SW 1271 (cell line): ENCODE results near the gene JAK1.
"Not testable (repeated sequence)": the region's sequence is repeated elsewhere in the genome, so short reads cannot be mapped to it uniquely, and the experiment has no call there.

Experiments
- DNase-seq, 2 experiments: peaks; one replicate each; lab custom pipeline; 2025; lab: John Stamatoyannopoulos, UW

JAK1 gene

DNA sequence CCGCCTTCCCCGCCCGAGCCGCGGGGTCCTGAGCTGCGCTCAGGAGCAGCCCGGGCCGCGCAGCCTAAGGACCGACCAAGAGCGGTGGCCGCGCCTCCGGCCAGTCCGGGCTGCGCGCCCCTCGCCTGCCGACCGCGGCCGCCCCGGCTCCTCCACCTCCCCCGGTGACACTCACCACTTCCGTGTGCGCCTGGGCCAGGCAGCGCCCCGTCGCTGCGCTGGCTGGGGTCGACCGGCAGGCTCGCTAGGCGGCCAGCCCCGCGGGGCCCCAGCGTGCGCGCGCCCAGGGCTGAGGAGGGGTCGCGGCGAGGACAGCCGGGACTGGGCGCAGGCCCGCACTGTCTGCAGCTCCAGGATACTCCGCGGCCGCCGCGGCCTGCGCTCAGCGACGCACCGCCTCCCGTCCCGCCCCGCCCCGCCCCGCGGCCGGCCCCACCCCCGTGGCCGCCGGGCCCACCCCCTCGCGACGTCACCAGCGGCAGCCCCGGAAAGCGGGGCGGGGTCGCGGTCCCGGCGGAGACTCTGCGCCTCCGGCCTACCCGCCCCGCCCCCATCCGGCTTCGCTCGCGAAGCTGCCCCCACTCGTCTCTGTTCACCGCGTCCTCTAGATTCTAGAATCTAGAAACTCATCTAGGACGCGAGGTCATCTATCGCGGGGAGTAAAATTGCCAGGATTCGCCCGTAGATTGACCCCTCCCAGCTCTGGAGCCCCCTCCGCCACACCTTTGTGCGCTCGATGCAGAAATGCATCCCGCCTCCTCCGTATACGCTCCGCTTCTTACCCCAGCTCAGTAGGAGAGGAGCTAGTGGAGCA, at the start of gene JAK1:
Gene JAK1 (minus strand): TSS at position 392 of the 814 bp plus-strand sequence. CDS start 80,285 bp downstream, outside the sequence.
- peak in 1 of 2 experiments; percentile 61 for DNase-seq

- DNase-seq, result no peak
These were observed 48.0 kb upstream of the JAK1 start for GRCh38 chr1:65014321-65014720.

DNA sequence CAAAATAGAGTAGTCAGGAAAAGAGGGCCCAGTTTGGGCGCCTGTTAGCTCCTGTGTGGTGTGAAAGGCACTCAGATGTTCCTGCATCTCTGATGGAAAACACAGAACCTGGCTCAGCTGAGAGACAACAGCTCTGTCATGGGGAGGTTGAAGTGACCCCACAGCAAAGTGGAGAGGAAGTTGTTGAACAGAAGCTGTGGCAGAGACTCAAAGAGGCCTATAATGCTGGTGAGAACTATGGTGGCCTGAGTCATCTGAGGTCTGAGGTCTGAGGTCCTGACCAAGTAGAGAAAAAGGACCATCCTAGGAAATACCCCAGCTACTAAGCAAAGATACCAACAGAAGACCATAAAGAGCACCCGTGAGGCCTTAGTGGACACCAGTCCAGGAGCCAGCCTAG, 45.6 kb upstream of the JAK1 start:
- no peak for DNase-seq

GRCh38 chr1:65009724-65010420, 43.5 kb upstream of the JAK1 start:
- DNase-seq, result no peak

DNA sequence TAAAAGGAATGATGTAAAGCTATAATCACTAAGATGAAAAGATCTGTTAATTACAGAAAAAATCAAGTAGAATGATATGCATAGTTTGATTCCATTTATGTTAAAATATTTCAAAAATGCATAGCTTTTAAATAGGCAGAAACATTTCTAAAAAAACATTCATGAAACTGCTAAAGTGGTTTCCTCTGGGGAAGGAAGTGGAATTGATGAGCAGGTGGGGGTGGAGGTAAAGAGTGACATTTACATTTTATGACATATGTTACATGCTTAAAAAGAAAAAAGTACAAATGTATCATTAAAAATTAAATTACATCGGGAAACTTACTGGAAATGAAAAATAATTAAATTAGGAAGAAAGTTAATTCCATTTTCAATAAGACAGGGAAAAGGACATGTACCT, 42.8 kb upstream of the JAK1 start:
- DNase-seq, result no peak

GRCh38 chr1:65006806-65007205, 40.5 kb upstream of the JAK1 start:
- no peak for DNase-seq

GRCh38 chr1:65003316-65003664, 36.9 kb upstream of the JAK1 start:
- no peak for DNase-seq

DNA sequence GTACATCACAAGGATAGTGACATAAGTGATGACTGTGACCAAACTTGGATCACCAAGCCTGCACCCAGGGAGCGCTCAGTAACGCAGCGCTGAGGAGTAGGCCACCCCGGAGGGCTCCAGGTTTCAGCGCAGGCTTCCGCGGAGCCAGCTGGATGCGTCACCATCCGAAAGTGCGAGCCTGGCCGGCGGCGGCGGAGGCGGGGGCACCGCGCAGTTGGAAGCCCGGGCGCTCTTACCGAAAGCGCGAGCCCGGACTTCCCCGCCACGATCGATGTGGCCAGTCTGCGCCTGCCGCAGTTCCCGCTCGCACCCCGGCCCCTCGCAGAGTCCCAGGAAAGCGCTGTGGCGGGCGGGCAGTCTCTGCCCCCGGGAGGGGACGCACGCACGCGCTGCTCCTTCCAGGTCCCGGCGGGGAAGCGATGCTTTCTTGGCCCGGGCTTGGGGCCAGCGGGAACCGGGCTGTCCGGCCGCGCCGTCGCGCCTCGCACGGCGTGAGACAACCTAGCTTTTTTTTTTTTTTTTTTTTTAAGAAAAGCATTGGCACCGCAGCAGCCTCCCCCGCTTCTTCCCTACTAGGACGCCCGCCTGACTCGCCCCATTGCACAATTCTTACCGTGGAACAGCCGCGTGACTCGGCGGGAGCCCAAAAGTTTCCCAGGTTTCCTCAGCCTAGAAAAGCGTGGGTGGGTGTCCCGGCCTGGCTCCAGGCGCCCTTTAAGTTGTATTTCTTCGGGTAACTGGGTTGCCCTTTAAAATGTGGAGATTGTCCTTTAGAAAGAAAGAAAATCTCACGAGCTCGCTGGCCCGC, 36.4 kb upstream of the JAK1 start:
- peak; percentile 6 to 45 for DNase-seq

DNA sequence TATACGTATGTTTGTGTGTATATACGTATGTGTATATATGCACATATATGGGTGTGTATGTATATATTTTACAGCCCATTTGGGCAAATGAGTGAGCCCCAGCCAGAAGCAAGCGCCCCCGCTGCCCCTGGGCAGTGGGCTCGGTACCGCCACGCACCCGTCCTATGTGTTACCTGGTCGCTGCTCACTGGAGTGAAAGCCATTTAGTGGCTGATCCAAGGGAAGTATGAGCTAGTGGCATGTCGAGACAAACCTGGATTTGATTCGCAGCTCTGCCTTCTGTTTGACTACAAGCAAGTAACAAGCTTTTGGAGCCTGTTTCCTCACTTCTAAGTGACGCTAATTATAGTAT, 35.8 kb upstream of the JAK1 start:
- no peak for DNase-seq

- no peak for DNase-seq
These were observed 35.0 kb upstream of the JAK1 start for GRCh38 chr1:65001231-65001792.

- DNase-seq, result not testable (repeated sequence)
These were observed 32.1 kb upstream of the JAK1 start for GRCh38 chr1:64998425-64998948.

- no peak for DNase-seq
These were observed 30.4 kb upstream of the JAK1 start for GRCh38 chr1:64996541-64997257.

DNA sequence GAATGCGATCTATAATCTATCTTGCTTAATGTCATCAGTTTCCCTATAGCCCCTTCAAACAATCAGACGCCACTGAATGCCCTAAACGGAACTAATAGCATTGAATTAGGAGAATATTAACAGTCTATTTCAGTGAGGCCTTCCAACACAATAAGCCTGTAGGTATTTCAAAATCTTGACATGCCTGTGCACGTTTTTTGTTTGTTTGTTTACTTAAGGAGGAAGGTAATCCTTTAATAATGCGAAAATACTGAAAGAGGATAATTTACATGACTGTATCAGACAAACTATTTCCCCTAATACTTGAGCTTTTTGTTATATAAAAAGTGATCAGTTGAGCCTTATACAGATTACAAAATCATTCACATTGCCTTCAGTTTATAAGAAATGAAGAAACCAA, 29.0 kb upstream of the JAK1 start:
- no peak for DNase-seq

- DNase-seq, result no peak
These were observed 20.8 kb upstream of the JAK1 start for GRCh38 chr1:64986903-64987871.

DNA sequence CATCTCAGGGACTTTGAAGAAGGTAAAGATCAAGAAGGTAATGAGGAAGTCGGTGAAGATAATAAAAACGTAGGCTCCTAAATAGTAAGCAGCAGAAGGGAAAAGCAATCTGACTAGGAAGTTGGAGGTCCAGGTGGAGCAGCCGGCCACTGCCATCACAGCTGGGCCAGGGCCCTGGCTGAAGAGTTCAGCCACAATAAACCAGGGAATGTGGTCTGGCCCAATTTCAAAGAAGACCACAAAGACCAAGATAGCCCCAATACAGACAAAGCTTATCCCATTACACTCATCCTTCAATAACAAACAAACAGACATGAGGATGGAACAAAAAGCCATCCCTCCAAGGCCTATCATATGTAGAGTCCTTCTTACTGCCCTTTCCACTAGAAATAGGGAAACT, 18.4 kb upstream of the JAK1 start:
- DNase-seq, result no peak

DNA sequence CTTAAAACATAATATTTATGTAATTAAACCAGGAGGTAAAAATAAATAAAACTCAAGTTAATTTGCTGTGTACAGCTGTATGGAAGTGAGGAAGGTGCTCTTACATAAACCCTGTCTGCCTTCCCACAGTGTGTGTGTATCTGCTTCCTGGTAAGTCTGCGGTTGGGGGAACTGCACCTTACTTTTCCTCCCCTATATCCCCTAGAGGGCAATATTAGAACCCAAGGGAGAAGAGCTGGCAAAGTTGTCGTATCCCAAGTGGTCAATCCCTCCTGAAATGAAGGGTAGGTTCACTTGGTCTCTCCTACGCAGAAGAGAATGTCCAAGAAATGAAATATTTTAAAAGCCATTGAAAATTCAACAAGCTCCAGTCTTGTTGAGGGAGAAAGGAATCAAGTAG, 17.8 kb upstream of the JAK1 start:
- DNase-seq, result no peak

DNA sequence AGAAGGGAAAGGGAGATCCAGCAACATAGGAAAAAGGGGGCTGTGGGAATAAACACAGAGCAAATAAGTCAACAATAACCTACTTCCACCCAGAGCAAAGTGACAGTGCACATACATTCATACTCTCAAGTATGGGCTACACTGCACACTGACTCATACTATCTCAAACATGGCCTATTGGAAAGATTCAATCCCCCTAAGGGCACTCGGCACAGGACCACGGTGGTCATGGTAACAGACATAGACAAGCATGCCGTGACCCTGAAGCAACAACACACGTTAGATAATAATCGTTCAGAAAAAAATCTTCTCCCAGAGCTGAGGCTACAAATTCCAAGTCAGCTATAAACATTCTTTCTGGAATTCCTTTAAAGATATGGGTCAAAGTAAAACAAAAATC, 16.8 kb upstream of the JAK1 start:
- no peak for DNase-seq

DNA sequence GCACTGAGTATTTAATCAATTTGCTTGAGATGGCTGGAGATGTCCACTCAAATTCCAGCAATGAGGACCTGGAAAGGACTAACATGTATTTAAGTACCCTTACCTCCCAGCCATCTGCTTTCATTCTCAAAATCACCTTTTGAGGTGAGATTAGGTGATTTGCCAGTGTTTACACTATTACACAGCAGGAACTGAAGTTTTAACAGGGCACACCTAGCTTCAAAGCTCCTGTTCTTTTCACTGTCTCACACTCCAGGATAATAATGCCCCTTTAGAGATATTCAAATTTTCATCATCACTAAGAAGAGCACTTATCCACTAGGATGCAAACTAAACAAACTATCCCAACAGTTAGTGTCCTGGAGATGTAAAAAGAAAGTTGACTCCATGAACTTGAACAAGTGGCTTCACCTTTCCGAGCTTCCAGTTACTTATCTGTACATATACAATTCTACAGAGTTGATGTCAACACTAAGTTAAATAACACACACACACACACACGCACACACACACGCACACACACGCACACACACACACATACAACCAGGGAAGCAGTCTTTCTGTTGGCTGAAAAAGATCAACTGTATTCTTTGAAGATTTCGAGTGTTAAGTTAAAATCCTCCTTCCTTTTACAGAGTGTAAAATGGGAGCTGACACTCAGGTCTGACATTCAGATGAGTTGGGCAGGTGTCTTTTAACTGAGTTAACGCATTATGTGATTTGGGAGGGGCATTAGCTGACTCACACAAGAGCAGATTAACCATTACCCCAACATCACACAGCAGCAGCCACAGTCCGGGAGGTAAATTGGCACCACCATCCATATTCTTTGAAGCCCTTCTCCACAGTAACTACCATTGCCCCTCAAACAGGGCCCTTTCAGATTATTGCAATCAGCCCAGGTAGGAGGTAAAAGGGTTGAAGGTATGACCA, 15.5 kb upstream of the JAK1 start:
- DNase-seq, result no peak
